Left lobe of liver (tissue), 2 donors: ENCODE data around the gene EXOC4. TPM values are rescaled to one million over a fixed set of nuclear protein-coding genes. Genes with fewer than 3 reads are reported as not detected.

Experiments used
- ATAC-seq: fragments of 200-7000 bp; cut with Tn5 transposase; one replicate; pipeline ENCODE4 v1.9.1; 2020; ENCODE audit warnings: mild to moderate bottlenecking, moderate library complexity
- DNase-seq: peaks from one replicate; pipeline ENCODE4 v3.0.0-alpha.2; 2020; ENCODE audit warnings: low spot score
- total RNA-seq: library from RNA; stranded (reverse); gene quantifications from one replicate; pipeline ENCODE4 v1.2.1, GENCODE V29; 2021
- donor health status: DM: no; HTN: no; CAD: no; lungs with moderate emphysema.
- donor health status: DM: no; HTN: yes; CAD: no.

Gene EXOC4
- total RNA-seq, 1 donor from 2014 or later: 23.1 TPM

- ATAC-seq: no peak
- no peak for DNase-seq
These were observed 785.1 kb downstream of the EXOC4 start for GRCh38 chr7:134037991-134038390.

GRCh38 chr7:134040988-134041387, 788.1 kb downstream of the EXOC4 start:
- no peak for DNase-seq
- ATAC-seq: no peak

- DNase-seq: no peak
- no peak for ATAC-seq
These were observed 788.6 kb downstream of the EXOC4 start for GRCh38 chr7:134041477-134041876.

GRCh38 chr7:134042307-134042706, 789.4 kb downstream of the EXOC4 start:
- ATAC-seq: no peak
- DNase-seq: no peak

- no peak for ATAC-seq
- DNase-seq: no peak
These were observed 791.8 kb downstream of the EXOC4 start for GRCh38 chr7:134044682-134045081.

GRCh38 chr7:134045716-134046115, 792.8 kb downstream of the EXOC4 start:
- DNase-seq (no peak), ATAC-seq (no peak)

GRCh38 chr7:134046594-134047128, 793.8 kb downstream of the EXOC4 start:
- ATAC-seq (no peak), DNase-seq (no peak)

GRCh38 chr7:134047675-134048074, 794.8 kb downstream of the EXOC4 start:
- ATAC-seq: no peak
- no peak for DNase-seq

GRCh38 chr7:134048166-134048565, 795.3 kb downstream of the EXOC4 start:
- DNase-seq: no peak
- ATAC-seq: no peak

GRCh38 chr7:134051020-134051419, 798.1 kb downstream of the EXOC4 start:
- no peak for ATAC-seq
- DNase-seq: no peak

- ATAC-seq (no peak), DNase-seq (no peak)
These were observed 803.9 kb downstream of the EXOC4 start for GRCh38 chr7:134056816-134057215.

GRCh38 chr7:134058521-134058920, 805.6 kb downstream of the EXOC4 start:
- DNase-seq (no peak), ATAC-seq (no peak)

GRCh38 chr7:134058980-134059379, 806.1 kb downstream of the EXOC4 start:
- ATAC-seq (no peak), DNase-seq (no peak)

- ATAC-seq: no peak
- DNase-seq: no peak
These were observed 807.0 kb downstream of the EXOC4 start for GRCh38 chr7:134059921-134060320.

- no peak for ATAC-seq
- DNase-seq: no peak
These were observed 808.0 kb downstream of the EXOC4 start for GRCh38 chr7:134060874-134061273.

GRCh38 chr7:134062460-134062859, 809.6 kb downstream of the EXOC4 start:
- no peak for ATAC-seq
- no peak for DNase-seq

GRCh38 chr7:134065415-134065814, 812.5 kb downstream of the EXOC4 start:
- ATAC-seq: peak; percentile 28
- DNase-seq: no peak

- ATAC-seq (no peak), DNase-seq (no peak)
These were observed 814.3 kb downstream of the EXOC4 start for GRCh38 chr7:134067164-134067563.

GRCh38 chr7:134068670-134069069, 815.8 kb downstream of the EXOC4 start:
- DNase-seq: no peak

GRCh38 chr7:134069187-134069586, 816.3 kb downstream of the EXOC4 start:
- ATAC-seq: no peak

More at GRCh38 chr7:134068670-134069069, 815.8 kb downstream of the EXOC4 start:
- no peak for ATAC-seq

GRCh38 chr7:134070673-134071072, 817.8 kb downstream of the EXOC4 start:
- no peak for DNase-seq
- no peak for ATAC-seq

More at GRCh38 chr7:134069187-134069586, 816.3 kb downstream of the EXOC4 start:
- no peak for DNase-seq

GRCh38 chr7:134071355-134072331, 818.8 kb downstream of the EXOC4 start:
- no peak for ATAC-seq
- no peak for DNase-seq
